Liver (tissue), 9 donors: Measurements from ENCODE around the gene FAH. TPM values are rescaled to one million over a fixed set of nuclear protein-coding genes. Genes with fewer than 3 reads are reported as not detected.

ENCODE experiments used
- DNase-seq: peaks from one replicate; pipeline ENCODE4 v3.0.0-alpha.2; 2017; ENCODE audit warnings: low spot score
- H3K27ac ChIP-seq, 2 donors: one replicate each; pipeline ENCODE4 v1.7.0; 2013; ENCODE audit warnings: inconsistent platforms in 2 of 2, low read length in 2 of 2, control low read depth in 1 of 2, low read depth in 1 of 2, mild to moderate bottlenecking in 1 of 2
- H3K27me3 ChIP-seq, 4 donors: one replicate each; pipeline versions ENCODE4 v1.6.1 to v1.7.0; 2013; ENCODE audit warnings: low read length in 3 of 4, inconsistent platforms in 1 of 4, mild to moderate bottlenecking in 1 of 4, moderate library complexity in 1 of 4; ENCODE audit not compliant: control insufficient read depth in 4 of 4, insufficient read depth in 4 of 4
- H3K36me3 ChIP-seq, 4 donors: one replicate each; pipeline versions ENCODE4 v1.6.1 to v1.7.0; 2013; ENCODE audit warnings: low read length in 3 of 4, mild to moderate bottlenecking in 3 of 4, low read depth in 1 of 4, moderate library complexity in 1 of 4; ENCODE audit not compliant: control insufficient read depth in 4 of 4, insufficient read depth in 3 of 4
- H3K4me1 ChIP-seq, 4 donors: one replicate each; pipeline versions ENCODE4 v1.6.1 to v1.7.0; 2013; ENCODE audit warnings: low read length in 3 of 4, mild to moderate bottlenecking in 3 of 4, moderate library complexity in 1 of 4; ENCODE audit not compliant: control insufficient read depth in 4 of 4, insufficient read depth in 4 of 4
- H3K4me3 ChIP-seq, 3 donors: one replicate each; pipeline versions ENCODE4 v1.6.1 to v1.7.0; 2013; ENCODE audit warnings: low read length in 3 of 3, control low read depth in 1 of 3, low read depth in 1 of 3, mild to moderate bottlenecking in 1 of 3
- H3K9ac ChIP-seq, 2 donors: one replicate each; pipeline ENCODE4 v1.7.0; 2013; ENCODE audit warnings: low read length in 2 of 2, mild to moderate bottlenecking in 2 of 2, moderate library complexity in 2 of 2, control low read depth in 1 of 2, low read depth in 1 of 2
- H3K9me3 ChIP-seq, 4 donors: one replicate each; pipeline versions ENCODE4 v1.6.1 to v1.7.0; 2013; ENCODE audit warnings: low read length in 3 of 4; ENCODE audit not compliant: control insufficient read depth in 4 of 4
- EGR1 ChIP-seq, 2 donors: IDR thresholded peaks; 2 replicates each; pipeline ENCODE4 v1.6.1; 2016 to 2018; ENCODE audit warnings: antibody characterized with exemption in 2 of 2, low read depth in 2 of 2
- GABPA ChIP-seq, 2 donors: IDR thresholded peaks in 1 of 2; conservative IDR thresholded peaks in 1 of 2; 2 replicates each; pipeline ENCODE4 v1.6.1; 2016; ENCODE audit warnings: antibody characterized with exemption in 2 of 2, mild to moderate bottlenecking in 1 of 2, moderate library complexity in 1 of 2
- JUND ChIP-seq, 2 donors: IDR thresholded peaks; 2 replicates each; pipeline ENCODE4 v1.6.1; 2016; ENCODE audit warnings: antibody characterized with exemption in 2 of 2
- RAD21 ChIP-seq, 2 donors: IDR thresholded peaks; 2 replicates each; pipeline ENCODE4 v1.6.1; 2016; ENCODE audit warnings: antibody characterized with exemption in 2 of 2, mild to moderate bottlenecking in 2 of 2
- SP1 ChIP-seq: IDR thresholded peaks from 2 replicates; pipeline ENCODE4 v1.6.1; 2018; ENCODE audit warnings: antibody characterized with exemption, mild to moderate bottlenecking
- TAF1 ChIP-seq: conservative IDR thresholded peaks from 2 replicates; pipeline ENCODE4 v1.6.1; 2016; ENCODE audit warnings: antibody characterized with exemption, mild to moderate bottlenecking
- YY1 ChIP-seq: IDR thresholded peaks from 2 replicates; pipeline ENCODE4 v1.6.1; 2016; ENCODE audit warnings: antibody characterized with exemption, mild to moderate bottlenecking
- WGBS: extraction: QIAGEN DNeasy Blood & Tissue Kit; methylation state at CpG from one replicate; pipeline ENCODE4 v1.1.7; 2013; 5-methylcytosine and 5-hydroxymethylcytosine counted together
- polyA plus RNA-seq, 2 donors: library from polyadenylated mRNA; stranded (reverse) in 1 of 2; unstranded in 1 of 2; fragments of 200-250 nt in 1 of 2; fragments of >200 nt in 1 of 2; fragmentation: Nextera tagmentation in 1 of 2; extraction: Ambion mirVana in 1 of 2; gene quantifications; one replicate each; pipeline versions ENCODE4 v1.2.1 to v1.2.3, GENCODE V29; 2013 to 2015
- total RNA-seq, 2 donors: library from RNA; depleted of rRNA; stranded (reverse); fragments of >200 nt; gene quantifications; one replicate each; pipeline ENCODE4 v1.2.3, GENCODE V29; 2014
- TF ChIP-seq, protein P1 (sequence below): fragments of 150-350 bp; IDR thresholded peaks from 2 replicates; pipeline ENCODE4 v1.5.1; 2017; ENCODE audit warnings: improper control_type of control experiment, low read depth, low read length; ENCODE audit not compliant: missing input control
- TF ChIP-seq, protein P2 (sequence below): IDR thresholded peaks from 2 replicates; pipeline ENCODE4 v1.6.1; 2016; ENCODE audit warnings: antibody characterized with exemption, mild to moderate bottlenecking
- TF ChIP-seq, protein P3 (sequence below): IDR thresholded peaks from 2 replicates; pipeline ENCODE4 v1.6.1; 2016; ENCODE audit warnings: antibody characterized with exemption
- donor health status: healthy.
- donor health status: healthy.
- donor health status: healthy.
- donor health status: healthy.
- donor health status: healthy.

FAH gene
- total and polyA plus RNA-seq, 4 donors: 42.1 to 226 (median 186) TPM

GRCh38 chr15:80182611-80183261, 29.9 kb downstream of the FAH start:
- 79% methylated on average over 5 of the region's 5 CpGs for WGBS
- peaks cover 21 to 88% (median 74%) of the 10 kb centered on the region in 4 donors for H3K36me3 ChIP-seq
- TF ChIP-seq, protein P1, sequence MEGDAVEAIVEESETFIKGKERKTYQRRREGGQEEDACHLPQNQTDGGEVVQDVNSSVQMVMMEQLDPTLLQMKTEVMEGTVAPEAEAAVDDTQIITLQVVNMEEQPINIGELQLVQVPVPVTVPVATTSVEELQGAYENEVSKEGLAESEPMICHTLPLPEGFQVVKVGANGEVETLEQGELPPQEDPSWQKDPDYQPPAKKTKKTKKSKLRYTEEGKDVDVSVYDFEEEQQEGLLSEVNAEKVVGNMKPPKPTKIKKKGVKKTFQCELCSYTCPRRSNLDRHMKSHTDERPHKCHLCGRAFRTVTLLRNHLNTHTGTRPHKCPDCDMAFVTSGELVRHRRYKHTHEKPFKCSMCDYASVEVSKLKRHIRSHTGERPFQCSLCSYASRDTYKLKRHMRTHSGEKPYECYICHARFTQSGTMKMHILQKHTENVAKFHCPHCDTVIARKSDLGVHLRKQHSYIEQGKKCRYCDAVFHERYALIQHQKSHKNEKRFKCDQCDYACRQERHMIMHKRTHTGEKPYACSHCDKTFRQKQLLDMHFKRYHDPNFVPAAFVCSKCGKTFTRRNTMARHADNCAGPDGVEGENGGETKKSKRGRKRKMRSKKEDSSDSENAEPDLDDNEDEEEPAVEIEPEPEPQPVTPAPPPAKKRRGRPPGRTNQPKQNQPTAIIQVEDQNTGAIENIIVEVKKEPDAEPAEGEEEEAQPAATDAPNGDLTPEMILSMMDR: no peak
- TF ChIP-seq EGR1 (IDR thresholded peaks at IDR 0.05; ENCODE audit: low read depth in 2 of 2): no peak
- TF ChIP-seq, protein P2, sequence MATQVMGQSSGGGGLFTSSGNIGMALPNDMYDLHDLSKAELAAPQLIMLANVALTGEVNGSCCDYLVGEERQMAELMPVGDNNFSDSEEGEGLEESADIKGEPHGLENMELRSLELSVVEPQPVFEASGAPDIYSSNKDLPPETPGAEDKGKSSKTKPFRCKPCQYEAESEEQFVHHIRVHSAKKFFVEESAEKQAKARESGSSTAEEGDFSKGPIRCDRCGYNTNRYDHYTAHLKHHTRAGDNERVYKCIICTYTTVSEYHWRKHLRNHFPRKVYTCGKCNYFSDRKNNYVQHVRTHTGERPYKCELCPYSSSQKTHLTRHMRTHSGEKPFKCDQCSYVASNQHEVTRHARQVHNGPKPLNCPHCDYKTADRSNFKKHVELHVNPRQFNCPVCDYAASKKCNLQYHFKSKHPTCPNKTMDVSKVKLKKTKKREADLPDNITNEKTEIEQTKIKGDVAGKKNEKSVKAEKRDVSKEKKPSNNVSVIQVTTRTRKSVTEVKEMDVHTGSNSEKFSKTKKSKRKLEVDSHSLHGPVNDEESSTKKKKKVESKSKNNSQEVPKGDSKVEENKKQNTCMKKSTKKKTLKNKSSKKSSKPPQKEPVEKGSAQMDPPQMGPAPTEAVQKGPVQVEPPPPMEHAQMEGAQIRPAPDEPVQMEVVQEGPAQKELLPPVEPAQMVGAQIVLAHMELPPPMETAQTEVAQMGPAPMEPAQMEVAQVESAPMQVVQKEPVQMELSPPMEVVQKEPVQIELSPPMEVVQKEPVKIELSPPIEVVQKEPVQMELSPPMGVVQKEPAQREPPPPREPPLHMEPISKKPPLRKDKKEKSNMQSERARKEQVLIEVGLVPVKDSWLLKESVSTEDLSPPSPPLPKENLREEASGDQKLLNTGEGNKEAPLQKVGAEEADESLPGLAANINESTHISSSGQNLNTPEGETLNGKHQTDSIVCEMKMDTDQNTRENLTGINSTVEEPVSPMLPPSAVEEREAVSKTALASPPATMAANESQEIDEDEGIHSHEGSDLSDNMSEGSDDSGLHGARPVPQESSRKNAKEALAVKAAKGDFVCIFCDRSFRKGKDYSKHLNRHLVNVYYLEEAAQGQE: no peak
- TF ChIP-seq SP1: no peak
- no peak for TF ChIP-seq TAF1
- no peak for TF ChIP-seq JUND (IDR thresholded peaks at IDR 0.05)
- no peak for TF ChIP-seq YY1
- DNase-seq: no peak
- no peaks in the 10 kb centered on the region for H3K27me3 ChIP-seq
- no peak overlapping the region for H3K4me3 ChIP-seq
- H3K9me3 ChIP-seq: no peaks in the 10 kb centered on the region
- H3K4me1 ChIP-seq: no peaks in the 10 kb centered on the region
- no peak overlapping the region for H3K9ac ChIP-seq
- no peak overlapping the region for H3K27ac ChIP-seq

DNA sequence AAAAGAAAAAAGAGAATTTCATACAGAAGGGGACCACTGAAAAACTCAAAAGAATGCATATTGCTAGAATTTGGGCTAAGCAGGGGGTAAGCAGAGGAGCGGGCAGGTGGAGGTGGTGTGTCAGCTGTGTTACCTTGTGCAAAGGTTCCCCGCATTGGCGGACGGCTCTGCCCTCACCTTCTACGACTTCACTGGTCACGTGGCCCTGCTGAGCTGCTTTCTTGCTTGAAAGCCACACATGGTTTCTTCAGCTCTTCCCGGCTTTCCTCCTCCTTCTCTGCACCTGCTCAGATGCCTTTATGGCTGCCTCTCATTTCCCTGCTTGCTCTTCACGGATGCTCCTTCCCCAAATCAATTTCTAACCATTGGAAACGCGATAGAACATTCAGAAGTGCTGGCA, 30.5 kb downstream of the FAH start:
- H3K27me3 ChIP-seq: no peaks in the 10 kb centered on the region
- TF ChIP-seq GABPA (IDR thresholded peaks at IDR 0.05 in 1 of 2, conservative IDR thresholded peaks at IDR 0.05 in 1 of 2) (no peak), EGR1 (IDR thresholded peaks at IDR 0.05; ENCODE audit: low read depth in 2 of 2) (no peak), RAD21 (IDR thresholded peaks at IDR 0.05) (no peak), TAF1 (no peak)
- TF ChIP-seq, protein P3, sequence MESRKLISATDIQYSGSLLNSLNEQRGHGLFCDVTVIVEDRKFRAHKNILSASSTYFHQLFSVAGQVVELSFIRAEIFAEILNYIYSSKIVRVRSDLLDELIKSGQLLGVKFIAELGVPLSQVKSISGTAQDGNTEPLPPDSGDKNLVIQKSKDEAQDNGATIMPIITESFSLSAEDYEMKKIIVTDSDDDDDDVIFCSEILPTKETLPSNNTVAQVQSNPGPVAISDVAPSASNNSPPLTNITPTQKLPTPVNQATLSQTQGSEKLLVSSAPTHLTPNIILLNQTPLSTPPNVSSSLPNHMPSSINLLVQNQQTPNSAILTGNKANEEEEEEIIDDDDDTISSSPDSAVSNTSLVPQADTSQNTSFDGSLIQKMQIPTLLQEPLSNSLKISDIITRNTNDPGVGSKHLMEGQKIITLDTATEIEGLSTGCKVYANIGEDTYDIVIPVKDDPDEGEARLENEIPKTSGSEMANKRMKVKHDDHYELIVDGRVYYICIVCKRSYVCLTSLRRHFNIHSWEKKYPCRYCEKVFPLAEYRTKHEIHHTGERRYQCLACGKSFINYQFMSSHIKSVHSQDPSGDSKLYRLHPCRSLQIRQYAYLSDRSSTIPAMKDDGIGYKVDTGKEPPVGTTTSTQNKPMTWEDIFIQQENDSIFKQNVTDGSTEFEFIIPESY: no peak
- TF ChIP-seq, protein P1: no peak
- peaks cover 23 to 87% (median 75%) of the 10 kb centered on the region in 4 donors for H3K36me3 ChIP-seq
- 96% methylated on average over 10 of the region's 10 CpGs for whole genome bisulfite sequencing
- H3K9ac ChIP-seq: no peak overlapping the region
- DNase-seq: no peak
- H3K27ac ChIP-seq: no peak overlapping the region
- no peaks in the 10 kb centered on the region for H3K4me1 ChIP-seq
- no peak overlapping the region for H3K4me3 ChIP-seq
- no peaks in the 10 kb centered on the region for H3K9me3 ChIP-seq
